Pulmonary artery endothelial cell (primary cell): Measurements from ENCODE around the gene GPX3. TPM values are rescaled to one million over a fixed set of nuclear protein-coding genes. Genes with fewer than 3 reads are reported as not detected.

Source experiments
- DNase-seq: peaks from one replicate; pipeline ENCODE4 v3.0.0-alpha.2; 2011; ENCODE audit warnings: low read depth, low spot score
- total RNA-seq: library from RNA; depleted of rRNA; stranded (reverse); fragments of >200 nt; gene quantifications from 2 replicates; pipeline ENCODE4 v1.2.3, GENCODE V29; 2014

The GPX3 gene
- total RNA-seq, 1 donor from 2014 or later = 6.3 TPM

DNA sequence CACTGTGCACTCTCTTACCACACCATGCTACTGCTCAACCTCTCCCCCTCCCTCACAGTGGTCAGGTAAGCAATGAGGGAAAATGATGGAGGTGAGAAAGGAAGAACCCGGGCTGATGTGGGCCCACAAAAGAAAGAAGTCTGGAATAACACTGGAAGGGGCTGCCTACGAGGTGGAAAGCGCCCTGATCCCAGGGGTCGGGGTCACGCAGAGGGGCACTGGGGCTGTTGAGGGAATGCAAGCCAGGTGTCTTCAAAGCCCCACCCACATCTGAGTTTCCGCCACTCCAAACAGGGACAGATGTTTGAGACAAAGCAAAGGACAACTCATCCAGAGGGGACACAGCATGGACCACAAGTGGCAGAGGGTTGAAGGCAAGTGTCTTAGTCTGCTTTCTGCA lies 56.2 kb downstream of the GPX3 start:
- DNase-seq = no peak

DNA sequence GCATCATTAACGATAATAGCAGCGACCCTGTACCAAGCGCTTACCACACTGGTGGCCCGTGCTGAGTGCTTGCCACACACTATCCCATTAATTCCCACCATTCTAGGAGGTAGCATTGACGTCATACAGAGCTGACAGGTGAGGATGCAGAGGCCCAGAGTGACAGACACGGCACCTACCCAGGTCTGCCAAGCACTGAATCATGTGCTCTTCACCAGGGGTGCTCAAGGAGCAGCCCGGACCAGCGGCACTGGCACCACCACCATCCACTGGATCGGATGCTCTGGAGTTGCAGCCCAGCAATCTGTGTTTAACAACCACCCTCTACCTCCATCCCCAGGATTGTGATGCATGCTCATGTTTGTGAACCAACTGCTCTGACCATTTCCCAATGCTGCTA lies 57.0 kb downstream of the GPX3 start:
- no peak for DNase-seq

DNA sequence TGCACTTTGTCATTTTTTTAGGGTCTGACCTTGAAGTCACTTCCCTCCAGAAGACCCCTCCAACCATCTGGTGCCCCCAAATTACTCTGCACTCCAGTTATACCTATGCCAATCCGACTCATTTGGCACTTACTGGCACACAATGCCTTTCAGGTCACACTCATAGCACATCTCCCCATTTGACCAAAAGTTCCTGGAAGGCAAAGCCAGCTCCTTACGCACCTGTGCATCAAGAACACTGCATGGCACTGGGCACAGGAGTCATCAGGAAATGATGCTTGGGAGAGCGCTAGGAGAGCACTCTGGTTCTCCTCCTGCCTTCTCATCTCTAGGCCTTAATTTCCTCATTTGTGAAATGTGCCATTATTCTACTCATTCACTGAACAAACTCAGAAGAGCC lies 57.6 kb downstream of the GPX3 start:
- no peak for DNase-seq

Other genes starting within 250 kb of the GPX3 start
- 1.3 and 6.5 TPM in 2 replicates for gene SMIM3, start 241.8 kb upstream of the GPX3 start, total RNA-seq
- gene IRGM, start 174.1 kb upstream of the GPX3 start, total RNA-seq = not detected in 2 replicates
- gene ZNF300, start 115.6 kb upstream of the GPX3 start, total RNA-seq = 4.4 and 10.3 TPM in 2 replicates
- 87.9 and 93.7 TPM in 2 replicates for gene TNIP1, start 60.4 kb downstream of the GPX3 start, total RNA-seq
- gene ANXA6, start 137.2 kb downstream of the GPX3 start, total RNA-seq = 329 and 410 TPM in 2 replicates
- gene CCDC69, start 203.5 kb downstream of the GPX3 start, total RNA-seq = 8.2 and 8.9 TPM in 2 replicates
- 15.6 and 18.5 TPM in 2 replicates for gene GM2A, start 232.6 kb downstream of the GPX3 start, total RNA-seq